Epithelial cell of esophagus (primary cell): ENCODE results near the gene FUBP1.

ENCODE experiments used
- DNase-seq: peaks from one replicate; pipeline ENCODE4 v3.0.0; 2010; ENCODE audit warnings: low read depth
- H3K4me3 ChIP-seq: 2 replicates; pipeline ENCODE4 v1.5.1; 2011; ENCODE audit warnings: mild to moderate bottlenecking, low read length, control low read depth
- TF ChIP-seq, protein P1 (sequence below): IDR thresholded peaks from 2 replicates; pipeline ENCODE4 v1.5.1; 2011; ENCODE audit warnings: low read depth, mild to moderate bottlenecking, low read length, control low read depth, inconsistent platforms; ENCODE audit not compliant: insufficient read depth; ENCODE audit errors: missing control alignments

Gene FUBP1

DNA sequence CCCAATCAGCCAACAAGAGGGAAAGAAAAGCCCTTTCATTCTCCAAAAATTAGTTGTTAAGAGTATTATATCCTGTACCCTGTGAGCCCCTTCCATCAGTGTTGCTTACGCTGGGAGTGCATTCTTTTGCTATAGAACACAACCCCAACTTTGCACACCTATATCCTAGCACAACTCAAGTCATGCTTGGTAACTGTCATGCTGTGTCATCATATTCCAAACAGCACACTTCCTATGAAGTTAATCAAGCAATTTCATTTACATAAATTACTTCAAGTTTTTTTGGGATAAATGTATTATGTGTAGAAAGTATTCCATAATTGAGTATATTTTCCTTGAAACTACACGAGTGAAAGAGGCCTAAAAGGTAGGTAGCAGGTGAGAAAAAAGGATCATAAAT lies 20.0 kb downstream of the FUBP1 start:
- DNase-seq = no peak
- no peak overlapping the region for H3K4me3 ChIP-seq
- TF ChIP-seq, protein P1, sequence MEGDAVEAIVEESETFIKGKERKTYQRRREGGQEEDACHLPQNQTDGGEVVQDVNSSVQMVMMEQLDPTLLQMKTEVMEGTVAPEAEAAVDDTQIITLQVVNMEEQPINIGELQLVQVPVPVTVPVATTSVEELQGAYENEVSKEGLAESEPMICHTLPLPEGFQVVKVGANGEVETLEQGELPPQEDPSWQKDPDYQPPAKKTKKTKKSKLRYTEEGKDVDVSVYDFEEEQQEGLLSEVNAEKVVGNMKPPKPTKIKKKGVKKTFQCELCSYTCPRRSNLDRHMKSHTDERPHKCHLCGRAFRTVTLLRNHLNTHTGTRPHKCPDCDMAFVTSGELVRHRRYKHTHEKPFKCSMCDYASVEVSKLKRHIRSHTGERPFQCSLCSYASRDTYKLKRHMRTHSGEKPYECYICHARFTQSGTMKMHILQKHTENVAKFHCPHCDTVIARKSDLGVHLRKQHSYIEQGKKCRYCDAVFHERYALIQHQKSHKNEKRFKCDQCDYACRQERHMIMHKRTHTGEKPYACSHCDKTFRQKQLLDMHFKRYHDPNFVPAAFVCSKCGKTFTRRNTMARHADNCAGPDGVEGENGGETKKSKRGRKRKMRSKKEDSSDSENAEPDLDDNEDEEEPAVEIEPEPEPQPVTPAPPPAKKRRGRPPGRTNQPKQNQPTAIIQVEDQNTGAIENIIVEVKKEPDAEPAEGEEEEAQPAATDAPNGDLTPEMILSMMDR = no peak

DNA sequence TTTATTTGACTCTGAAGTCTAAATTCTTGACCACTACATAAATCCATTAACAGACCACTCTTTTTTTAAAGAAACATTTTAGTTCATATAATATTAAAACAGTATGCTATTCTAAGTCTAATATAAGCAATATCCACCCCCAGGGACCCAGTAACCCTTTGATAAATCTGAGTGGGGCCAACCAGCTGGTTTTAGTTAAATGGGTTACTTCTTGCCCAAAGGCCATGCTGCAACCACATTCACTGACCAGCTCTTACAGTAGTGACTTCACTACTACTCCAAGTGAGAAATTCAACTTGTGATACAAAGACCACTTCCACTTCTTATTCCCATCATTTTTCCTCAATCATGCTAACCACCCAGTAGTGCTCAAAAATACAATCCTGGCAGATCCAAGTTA lies 20.5 kb downstream of the FUBP1 start:
- H3K4me3 ChIP-seq = no peak overlapping the region
- TF ChIP-seq, protein P1 = no peak
- DNase-seq = no peak

DNA sequence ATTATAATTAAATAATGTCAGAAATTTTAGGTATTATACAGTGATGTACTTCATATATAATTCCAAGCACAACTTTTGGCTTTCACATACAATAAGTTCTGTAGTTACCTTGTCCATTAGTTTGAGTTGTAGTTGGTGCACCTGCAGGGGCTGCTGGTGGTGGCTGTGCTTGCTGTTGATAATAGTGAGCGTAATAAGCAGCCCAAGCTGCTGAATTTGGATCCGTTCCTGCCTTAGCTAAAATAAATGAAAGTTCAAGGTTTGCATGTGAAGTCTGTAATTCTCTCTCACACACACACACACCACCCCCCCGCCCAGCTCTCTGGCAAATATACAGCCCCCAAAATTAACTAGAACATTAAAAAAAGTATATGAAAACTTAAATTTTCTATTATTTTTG lies 22.4 kb downstream of the FUBP1 start:
- no peak for DNase-seq
- TF ChIP-seq, protein P1 = no peak
- no peak overlapping the region for H3K4me3 ChIP-seq

DNA sequence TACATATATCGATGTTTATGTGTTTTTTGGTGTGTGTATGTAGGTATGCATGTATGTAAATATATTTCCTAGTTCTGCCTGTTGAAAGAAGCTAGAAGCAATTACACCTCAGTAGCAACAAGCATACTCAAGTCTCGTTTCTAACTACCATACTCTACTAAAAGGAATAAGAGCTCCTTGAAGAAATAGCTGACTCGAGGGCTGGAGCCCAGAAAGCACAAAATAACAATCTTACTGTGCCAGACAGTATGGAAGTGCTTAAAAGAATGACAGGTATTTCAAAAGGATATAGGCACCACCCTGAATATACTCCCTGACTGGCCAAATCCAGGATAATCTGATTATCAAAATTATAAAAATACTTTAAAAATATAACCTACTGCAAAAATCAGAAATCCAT lies 23.2 kb downstream of the FUBP1 start:
- DNase-seq = no peak
- H3K4me3 ChIP-seq = no peak overlapping the region
- TF ChIP-seq, protein P1 = no peak

DNA sequence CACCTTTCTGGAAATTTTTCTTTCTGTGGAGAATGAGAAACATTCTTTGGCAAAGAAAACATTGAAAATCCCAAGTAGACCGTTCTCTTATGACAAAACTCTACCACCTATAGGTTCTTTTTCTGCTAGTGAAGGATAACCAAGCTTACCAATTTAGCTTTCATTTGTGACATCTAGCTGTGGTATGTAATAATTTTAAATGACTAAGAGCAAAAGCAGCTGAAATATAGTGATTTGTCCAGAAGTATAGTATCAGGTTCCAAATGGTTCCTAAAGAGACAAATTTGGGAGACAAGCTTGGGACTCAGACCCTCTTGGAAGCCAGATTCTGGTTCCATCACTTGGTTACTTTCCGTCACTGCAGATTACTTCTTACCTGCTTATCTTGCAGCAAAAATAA lies 24.4 kb downstream of the FUBP1 start:
- TF ChIP-seq, protein P1 = no peak
- no peak for DNase-seq
- no peak overlapping the region for H3K4me3 ChIP-seq

DNA sequence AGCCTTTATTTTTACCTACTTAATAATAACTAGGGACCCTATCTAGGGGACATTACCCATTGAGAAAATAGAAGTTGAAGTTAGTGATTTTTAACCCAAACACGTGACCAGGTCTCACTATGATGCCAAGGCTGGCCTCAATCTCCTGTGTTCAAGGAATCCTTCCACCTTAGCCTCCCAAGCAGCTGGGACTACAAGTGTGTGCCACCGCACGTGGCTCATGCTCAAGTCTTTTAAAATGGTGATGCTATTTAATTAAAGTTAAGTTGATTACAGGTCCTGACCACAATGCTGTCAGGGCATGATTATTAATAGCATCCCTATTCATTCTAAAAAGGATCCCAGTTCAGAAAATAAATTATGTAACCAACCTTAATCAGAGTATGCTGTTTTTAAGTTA lies 25.0 kb downstream of the FUBP1 start:
- TF ChIP-seq, protein P1 = no peak
- no peak overlapping the region for H3K4me3 ChIP-seq
- DNase-seq = no peak

DNA sequence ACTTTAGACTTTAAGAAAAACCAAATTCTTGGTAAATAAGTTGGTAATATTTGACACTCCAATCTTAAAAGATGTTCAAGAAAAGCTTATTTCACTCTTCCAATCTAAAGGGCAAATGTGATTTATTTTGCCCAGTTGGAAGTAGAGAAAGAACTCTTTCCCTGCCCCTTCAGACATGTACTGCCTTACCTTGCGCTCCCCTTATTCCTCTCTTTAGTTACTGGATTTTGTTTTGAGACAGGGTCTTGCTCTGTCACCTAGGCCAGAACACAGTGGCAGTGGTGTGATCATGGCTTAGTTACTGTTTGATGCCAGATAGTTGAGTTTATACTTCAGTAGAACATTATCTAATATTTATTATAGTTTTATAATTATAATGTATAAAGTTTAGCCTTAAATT lies 27.5 kb downstream of the FUBP1 start:
- TF ChIP-seq, protein P1 = no peak
- no peak overlapping the region for H3K4me3 ChIP-seq
- DNase-seq = no peak
